Activated CD8-positive, alpha-beta T cell treated with anti-CD3 and anti-CD28 coated beads for 36 hours (primary cell): ENCODE measurements around the gene GPR176. TPM values are rescaled to one million over a fixed set of nuclear protein-coding genes. Genes with fewer than 3 reads are reported as not detected.
A peak's percentile ranks its signal among the peaks of the same experiment; 100 is the strongest.

Experiments used
- ATAC-seq: fragments of 200-7000 bp; cut with Tn5 transposase; one replicate; pipeline ENCODE4 v1.10.0; 2021; ENCODE audit warnings: mild to moderate bottlenecking, moderate library complexity
- CTCF ChIA-PET: fragments of 350-600 bp; sonication (Branson Sonifier 250); formaldehyde crosslinking; loops from one replicate; lab custom pipeline; 2021; ENCODE audit warnings: antibody characterized with exemption; lab: Charles Lee
- POLR2A ChIA-PET: fragments of 350-600 bp; sonication (Branson Sonifier 250); formaldehyde crosslinking; loops from one replicate; lab custom pipeline; 2021; ENCODE audit warnings: antibody characterized with exemption; lab: Charles Lee
- DNase-seq: peaks from one replicate; pipeline ENCODE4 v3.0.0-alpha.2; 2020
- H3K27ac Mint-ChIP-seq: one replicate; pipeline ENCODE4 v1.8.0; 2021; ENCODE audit warnings: mild to moderate bottlenecking, mixed read lengths
- H3K27me3 Mint-ChIP-seq: one replicate; pipeline ENCODE4 v1.8.0; 2021; ENCODE audit warnings: mixed read lengths
- H3K36me3 Mint-ChIP-seq: one replicate; pipeline ENCODE4 v1.8.0; 2021; ENCODE audit warnings: low read depth, mixed read lengths
- H3K4me1 Mint-ChIP-seq: one replicate; pipeline ENCODE4 v1.8.0; 2021; ENCODE audit warnings: low read depth, mixed read lengths
- H3K4me3 Mint-ChIP-seq: one replicate; pipeline ENCODE4 v1.8.0; 2021; ENCODE audit warnings: mild to moderate bottlenecking, moderate library complexity, mixed read lengths
- H3K9me3 Mint-ChIP-seq: one replicate; pipeline ENCODE4 v1.8.0; 2021; ENCODE audit warnings: mixed read lengths
- CTCF ChIP-seq: fragments of 200-600 bp; IDR thresholded peaks from one replicate; pipeline ENCODE4 v1.8.0; 2022; ENCODE audit warnings: antibody characterized with exemption, mild to moderate bottlenecking
- intact Hi-C: fragments of 100-400 bp; cut with micrococcal nuclease; formaldehyde crosslinking; loops from one replicate; pipeline ENCODE4 v1.10.0; 2022
- total RNA-seq, 2 experiments: library from RNA; stranded (reverse); gene quantifications; one replicate each; pipeline ENCODE4 v1.2.3, GENCODE V29; 2021

Gene GPR176
- total RNA-seq, 2 experiments from 2014 or later = 0.13 to 0.16 TPM

GRCh38 chr15:39783244-39783820, 136.7 kb downstream of the GPR176 start:
- ChIA-PET CTCF (interaction anchor here (1.6 to 2.6 kb wide), 3 partner anchors 18 to 321 kb away, joined by 3 to 8 read pairs (median 5); no protein-coding TSS in a partner anchor), POLR2A (interaction anchor here (1.0 to 1.6 kb wide), 2 partner anchors 142 to 1266 kb away, joined by 3 read pairs; no protein-coding TSS in a partner anchor)
- Mint-ChIP-seq H3K36me3 (peaks cover 3% of the 10 kb centered on the region), H3K9me3 (no peaks in the 10 kb centered on the region), H3K4me3 (peak overlapping the region; percentile 78), H3K27ac (peak overlapping the region; percentile 94), H3K4me1 (peaks cover 51% of the 10 kb centered on the region), H3K27me3 (no peaks in the 10 kb centered on the region)
- no peak for DNase-seq
- intact Hi-C loops = loop anchor here (5.0 to 10.0 kb wide), 2 partner anchors 149 to 251 kb away; partner anchors contain the start of genes EIF2AK4 and SRP14
- no peak for ATAC-seq
- no peak for TF ChIP-seq CTCF

GRCh38 chr15:39782441-39783138, 137.5 kb downstream of the GPR176 start, which contains the start of gene FSIP1:
FSIP1 (minus strand) TSS chr15:39782841; CDS start chr15:39776524, 6,317 bp downstream.
- ATAC-seq (peak; percentile 99), DNase-seq (peak; percentile 98)
- H3K36me3 Mint-ChIP-seq = peaks cover 3% of the 10 kb centered on the region
- H3K4me3 Mint-ChIP-seq = peak within 1 kb of the TSS; percentile 78
- CTCF ChIA-PET = interaction anchor here (0.9 to 2.6 kb wide), 6 partner anchors 17 to 1084 kb away, joined by 3 to 8 read pairs (median 4); no protein-coding TSS in a partner anchor
- peak within 1 kb of the TSS; percentile 94 for H3K27ac Mint-ChIP-seq
- no peaks in the 10 kb centered on the region for H3K9me3 Mint-ChIP-seq
- peaks cover 44% of the 10 kb centered on the region for H3K4me1 Mint-ChIP-seq
- no peaks in the 10 kb centered on the region for H3K27me3 Mint-ChIP-seq
- intact Hi-C loops = loop anchor here (5.0 to 10.0 kb wide), 2 partner anchors 150 to 252 kb away; partner anchors contain the start of genes EIF2AK4 and SRP14
- TF ChIP-seq CTCF = no peak
- POLR2A ChIA-PET = interaction anchor here (0.9 to 1.6 kb wide), 3 partner anchors 27 to 1265 kb away, joined by 3 read pairs; no protein-coding TSS in a partner anchor

- H3K27ac Mint-ChIP-seq = peak overlapping the region; percentile 94
- POLR2A ChIA-PET = interaction anchor here (0.9 kb wide), 1 partner anchor 27 kb away, joined by 3 read pairs; no protein-coding TSS in a partner anchor
- DNase-seq (no peak), ATAC-seq (no peak)
- peaks cover 3% of the 10 kb centered on the region for H3K36me3 Mint-ChIP-seq
- intact Hi-C loops = loop anchor here (5.0 to 10.0 kb wide), 2 partner anchors 150 to 253 kb away; partner anchors contain the start of genes EIF2AK4 and SRP14
- no peak for TF ChIP-seq CTCF
- CTCF ChIA-PET = interaction anchor here (0.9 to 2.6 kb wide), 6 partner anchors 17 to 1083 kb away, joined by 3 to 8 read pairs (median 4); no protein-coding TSS in a partner anchor
- H3K27me3 Mint-ChIP-seq = no peaks in the 10 kb centered on the region
- H3K4me1 Mint-ChIP-seq = peaks cover 39% of the 10 kb centered on the region
- no peaks in the 10 kb centered on the region for H3K9me3 Mint-ChIP-seq
- peak overlapping the region; percentile 78 for H3K4me3 Mint-ChIP-seq
These were observed 138.1 kb downstream of the GPR176 start for GRCh38 chr15:39781967-39782302.

- Mint-ChIP-seq H3K27me3 (no peaks in the 10 kb centered on the region), H3K9me3 (no peaks in the 10 kb centered on the region), H3K4me3 (peak overlapping the region; percentile 78), H3K4me1 (peaks cover 34% of the 10 kb centered on the region), H3K27ac (peak overlapping the region; percentile 36), H3K36me3 (peaks cover 2% of the 10 kb centered on the region)
- no peak for ATAC-seq
- no peak for DNase-seq
- POLR2A ChIA-PET = no interaction called here
- CTCF ChIA-PET = interaction anchor here (0.9 to 2.6 kb wide), 4 partner anchors 25 to 323 kb away, joined by 3 to 8 read pairs (median 5); no protein-coding TSS in a partner anchor
- TF ChIP-seq CTCF = no peak
- intact Hi-C loops = loop anchor here (5.0 to 10.0 kb wide), 2 partner anchors 151 to 253 kb away; partner anchors contain the start of genes EIF2AK4 and SRP14
These were observed 138.7 kb downstream of the GPR176 start for GRCh38 chr15:39781147-39781966.
